Aorta (tissue), 5 donors: ENCODE data around the gene TSACC. TPM values are rescaled to one million over a fixed set of nuclear protein-coding genes. Genes with fewer than 3 reads are reported as not detected.

Source experiments
- ATAC-seq: fragments of 200-7000 bp; cut with Tn5 transposase; one replicate; pipeline ENCODE4 v1.9.1; 2022; ENCODE audit warnings: moderate library complexity; ENCODE audit not compliant: low FRiP score
- DNase-seq, 2 donors: peaks; one replicate each; pipeline ENCODE4 v3.0.0-alpha.2; 2020
- H3K27ac ChIP-seq, 2 donors: one replicate each; pipeline ENCODE4 v1.5.1; 2013; ENCODE audit warnings: low read length in 2 of 2, mild to moderate bottlenecking in 2 of 2, moderate library complexity in 2 of 2, control low read depth in 1 of 2, inconsistent platforms in 1 of 2, low read depth in 1 of 2
- H3K27me3 ChIP-seq, 2 donors: one replicate each; pipeline ENCODE4 v1.6.1; 2013; ENCODE audit warnings: control low read depth in 1 of 2, low read length in 1 of 2, mild to moderate bottlenecking in 1 of 2, moderate library complexity in 1 of 2; ENCODE audit not compliant: insufficient read depth in 2 of 2, control insufficient read depth in 1 of 2
- H3K36me3 ChIP-seq, 2 donors: one replicate each; pipeline ENCODE4 v1.6.1; 2013; ENCODE audit warnings: control low read depth in 1 of 2, low read length in 1 of 2, mild to moderate bottlenecking in 1 of 2; ENCODE audit not compliant: insufficient read depth in 2 of 2, control insufficient read depth in 1 of 2
- H3K4me1 ChIP-seq, 2 donors: one replicate each; pipeline ENCODE4 v1.6.1; 2013; ENCODE audit warnings: low read length in 2 of 2, control low read depth in 1 of 2, mild to moderate bottlenecking in 1 of 2, moderate library complexity in 1 of 2; ENCODE audit not compliant: insufficient read depth in 2 of 2, control insufficient read depth in 1 of 2
- H3K4me3 ChIP-seq, 2 donors: one replicate each; pipeline ENCODE4 v1.5.1; 2013; ENCODE audit warnings: low read length in 2 of 2, control low read depth in 1 of 2, mild to moderate bottlenecking in 1 of 2
- H3K9me3 ChIP-seq: one replicate; pipeline ENCODE4 v1.6.1; 2013; ENCODE audit warnings: mild to moderate bottlenecking, low read length; ENCODE audit not compliant: control insufficient read depth
- WGBS, 2 donors: extraction: QIAGEN DNeasy Blood & Tissue Kit; methylation state at CpG; one replicate each; pipeline ENCODE4 v1.1.7; 2013; 5-methylcytosine and 5-hydroxymethylcytosine counted together
- intact Hi-C, 2 donors: fragments of 100-400 bp; cut with DNase I; formaldehyde crosslinking; loops; one replicate each; pipeline versions ENCODE4 v1.14.2 to v1.15.0; 2022
- polyA plus RNA-seq, 2 donors: library from polyadenylated mRNA; stranded (reverse); fragments of 200-250 nt; gene quantifications; one replicate each; pipeline ENCODE4 v1.2.3, GENCODE V29; 2013
- total RNA-seq, 2 donors: library from RNA; stranded (reverse); fragmentation: NEBNext Ultra II Directional; extraction: Animal tissue kit (Norgen Biotek cat#: 25700); gene quantifications; one replicate each; pipeline ENCODE4 v1.2.1, GENCODE V29; 2021
- donor health status: healthy with polysubstance abuse.
- donor health status: Bipolar disorder and iron deficiency.
- donor health status: DM: no; HTN: no; CAD: no.
- donor health status: DM: no; HTN: no; CAD: no.
- donor health status: DM: yes; HTN: yes; CAD: no.

Gene TSACC
- total and polyA plus RNA-seq, 4 donors = not detected

DNA sequence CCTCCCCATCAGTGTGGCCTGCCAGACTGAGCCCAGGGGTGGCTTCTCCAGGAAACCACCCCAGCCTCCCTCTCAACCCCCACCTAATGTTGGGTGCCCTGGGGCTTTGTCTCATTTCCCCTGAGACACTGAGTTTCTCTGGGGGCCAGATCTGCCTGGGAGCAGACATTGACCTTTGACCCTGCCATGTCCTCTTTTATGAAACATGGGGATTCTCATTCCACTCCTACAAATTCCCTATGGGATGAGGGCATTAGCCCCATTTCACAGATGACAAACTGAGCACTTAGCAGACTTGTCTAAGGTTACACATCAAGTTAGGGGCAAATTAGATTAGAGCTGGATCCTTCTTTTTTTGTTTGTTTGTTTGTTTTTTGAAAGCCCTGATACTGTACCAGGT is 54.8 kb downstream of the TSACC start:
- no peak overlapping the region for H3K4me3 ChIP-seq
- H3K4me1 ChIP-seq = no peaks in the 10 kb centered on the region
- no peaks in the 10 kb centered on the region for H3K9me3 ChIP-seq
- peaks cover 0 to 2% of the 10 kb centered on the region in 2 donors for H3K27me3 ChIP-seq
- ATAC-seq (no peak), DNase-seq (no peak)
- no peaks in the 10 kb centered on the region for H3K36me3 ChIP-seq
- intact Hi-C loops = no loop called here
- no peak overlapping the region for H3K27ac ChIP-seq

DNA sequence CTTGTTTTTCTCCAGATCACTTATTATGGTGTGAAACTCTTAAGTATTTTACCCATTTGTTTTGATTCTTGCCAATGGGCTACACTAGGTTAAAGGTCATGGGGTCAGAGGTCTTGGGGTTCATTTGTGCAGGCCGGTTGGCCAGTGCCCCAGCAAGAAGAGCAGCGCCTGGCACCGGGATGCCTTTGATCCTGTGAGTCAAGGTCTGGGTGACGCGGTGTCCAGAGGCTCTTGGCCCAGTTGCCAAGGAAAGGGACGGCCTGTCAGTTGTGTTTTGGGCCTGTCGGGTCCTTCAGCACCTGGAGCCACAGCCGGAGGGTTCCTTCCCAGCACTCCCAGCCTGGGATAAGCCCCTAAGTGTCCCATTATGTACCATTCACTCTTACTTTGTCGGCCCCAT is 55.8 kb downstream of the TSACC start:
- H3K27me3 ChIP-seq = no peaks in the 10 kb centered on the region
- intact Hi-C loops = no loop called here
- ATAC-seq = no peak
- H3K27ac ChIP-seq = no peak overlapping the region
- H3K4me3 ChIP-seq = no peak overlapping the region
- WGBS, 2 donors = 88 to 92% methylated on average over 9 of the region's 9 CpGs
- no peaks in the 10 kb centered on the region for H3K4me1 ChIP-seq
- H3K36me3 ChIP-seq = no peaks in the 10 kb centered on the region
- DNase-seq = no peak
- no peaks in the 10 kb centered on the region for H3K9me3 ChIP-seq

DNA sequence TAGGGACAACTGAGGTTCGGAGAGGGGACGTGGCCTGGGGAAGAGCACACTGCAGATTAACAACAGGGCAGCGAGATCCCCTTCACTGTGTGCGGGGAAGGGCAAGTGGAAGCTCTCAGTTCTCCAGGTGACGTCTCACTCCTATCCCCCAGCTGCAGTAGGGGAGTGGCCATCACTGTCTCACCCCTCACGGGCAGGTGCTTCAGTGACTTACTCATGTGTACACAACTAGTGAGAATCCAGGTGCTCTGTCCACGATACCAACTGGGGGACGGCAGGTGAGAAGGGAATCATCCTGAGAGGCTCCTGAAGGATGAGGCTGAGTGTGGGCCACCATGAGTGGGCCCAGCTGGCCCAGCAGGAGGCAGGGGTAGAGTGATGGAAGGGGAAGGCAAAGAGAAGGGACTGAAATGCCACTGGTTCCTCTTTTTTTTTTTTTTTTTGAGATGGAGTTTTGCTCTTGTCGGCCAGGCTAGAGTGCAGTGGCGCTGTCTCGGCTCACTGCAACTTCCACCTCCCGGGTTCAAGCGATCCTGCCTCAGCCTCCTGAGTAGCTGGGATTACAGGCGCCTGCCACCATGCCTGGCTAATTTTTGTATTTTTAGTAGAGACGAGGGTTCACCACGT is 56.6 kb downstream of the TSACC start:
- no peaks in the 10 kb centered on the region for H3K36me3 ChIP-seq
- ATAC-seq (no peak), DNase-seq (no peak)
- intact Hi-C loops = no loop called here
- H3K4me1 ChIP-seq = no peaks in the 10 kb centered on the region
- no peaks in the 10 kb centered on the region for H3K27me3 ChIP-seq
- WGBS, 2 donors = 88 to 90% methylated on average over 16 of the region's 16 CpGs
- H3K4me3 ChIP-seq = no peak overlapping the region
- no peaks in the 10 kb centered on the region for H3K9me3 ChIP-seq
- H3K27ac ChIP-seq = no peak overlapping the region

Other genes starting within 250 kb of the TSACC start
- 1,000 to 10,000 TPM in 1 of 2 donors, 100 to 1,000 TPM in 1; 497 to 1,067 TPM for gene LMNA, start 223.8 kb upstream of the TSACC start, total RNA-seq
- 100 to 1,000 TPM in 1 of 2 donors, 10 to 100 TPM in 1; 94.3 to 378 TPM for gene LMNA, start 223.8 kb upstream of the TSACC start, polyA plus RNA-seq
- gene SEMA4A, start 184.9 kb upstream of the TSACC start, total RNA-seq = 10 to 100 TPM in 1 of 2 donors, 1 to 10 TPM in 1; 8.9 to 20.0 TPM
- gene SEMA4A, start 184.9 kb upstream of the TSACC start, polyA plus RNA-seq = 1 to 10 TPM; 3.0 to 4.7 TPM
- gene SLC25A44, start 144.4 kb upstream of the TSACC start, total RNA-seq = 10 to 100 TPM; 15.7 to 18.6 TPM
- gene SLC25A44, start 144.4 kb upstream of the TSACC start, polyA plus RNA-seq = 10 to 100 TPM in 1 of 2 donors, 1 to 10 TPM in 1; 8.6 to 10.2 TPM
- 10 to 100 TPM; 31.4 to 38.5 TPM for gene PMF1, start 125.5 kb upstream of the TSACC start, total RNA-seq
- 10 to 100 TPM; 29.6 to 65.0 TPM for gene PMF1, start 125.5 kb upstream of the TSACC start, polyA plus RNA-seq
- 1 to 10 TPM in 1 of 2 donors, not detected in 1; 2.9 TPM for gene BGLAP, start 96.3 kb upstream of the TSACC start, total RNA-seq
- gene BGLAP, start 96.3 kb upstream of the TSACC start, polyA plus RNA-seq = 1 to 10 TPM in 1 of 2 donors, not detected in 1; 1.9 TPM
- gene PAQR6, start 90.5 kb upstream of the TSACC start, total RNA-seq = 1 to 10 TPM in 1 of 2 donors, under 1 TPM in 1; 0.81 to 2.8 TPM
- gene PAQR6, start 90.5 kb upstream of the TSACC start, polyA plus RNA-seq = 1 to 10 TPM in 1 of 2 donors, not detected in 1; 2.3 TPM
- gene SMG5, start 55.7 kb upstream of the TSACC start, total RNA-seq = 10 to 100 TPM; 47.2 to 58.6 TPM
- 10 to 100 TPM; 21.9 to 34.7 TPM for gene SMG5, start 55.7 kb upstream of the TSACC start, polyA plus RNA-seq
- 1 to 10 TPM; 1.2 to 2.6 TPM for gene TMEM79, start 54.2 kb upstream of the TSACC start, total RNA-seq
- gene TMEM79, start 54.2 kb upstream of the TSACC start, polyA plus RNA-seq = 1 to 10 TPM; 1.4 to 2.1 TPM
- 10 to 100 TPM; 36.4 to 50.8 TPM for gene GLMP, start 42.8 kb upstream of the TSACC start, total RNA-seq
- 10 to 100 TPM; 42.2 to 57.1 TPM for gene GLMP, start 42.8 kb upstream of the TSACC start, polyA plus RNA-seq
- gene VHLL, start 39.2 kb upstream of the TSACC start, total RNA-seq = not detected
- gene VHLL, start 39.2 kb upstream of the TSACC start, polyA plus RNA-seq = not detected
- gene CCT3, start 234 bp upstream of the TSACC start, total RNA-seq = 100 to 1,000 TPM; 102 to 112 TPM
- gene CCT3, start 234 bp upstream of the TSACC start, polyA plus RNA-seq = 10 to 100 TPM; 76.0 to 87.0 TPM
- gene RHBG, start 30.7 kb downstream of the TSACC start, total RNA-seq = not detected
- not detected for gene RHBG, start 30.7 kb downstream of the TSACC start, polyA plus RNA-seq
- gene MEF2D, start 162.2 kb downstream of the TSACC start, total RNA-seq = 10 to 100 TPM; 82.1 to 95.8 TPM
- gene MEF2D, start 162.2 kb downstream of the TSACC start, polyA plus RNA-seq = 10 to 100 TPM in 1 of 2 donors, 1 to 10 TPM in 1; 8.1 to 27.4 TPM
- 1 to 10 TPM in 1 of 2 donors, under 1 TPM in 1; 0.58 to 2.3 TPM for gene IQGAP3, start 234.0 kb downstream of the TSACC start, total RNA-seq
- under 1 TPM; 0.10 to 0.38 TPM for gene IQGAP3, start 234.0 kb downstream of the TSACC start, polyA plus RNA-seq
- gene TTC24, start 241.2 kb downstream of the TSACC start, total RNA-seq = under 1 TPM in 1 of 2 donors, not detected in 1; 0.36 TPM
- gene TTC24, start 241.2 kb downstream of the TSACC start, polyA plus RNA-seq = not detected